Uterus (tissue), 4 donors: Measurements from ENCODE around the gene UNKL. TPM values are rescaled to one million over a fixed set of nuclear protein-coding genes. Genes with fewer than 3 reads are reported as not detected.

ENCODE experiments used
- DNase-seq, 2 donors: peaks; one replicate each; pipeline ENCODE4 v3.0.0-alpha.2; 2019 to 2020
- H3K27ac ChIP-seq, 2 donors: fragments of 200-600 bp; sonication (generic); 1 replicate in 1 of 2; 2 replicates in 1 of 2; pipeline ENCODE4 v1.5.1; 2016 to 2018
- H3K27me3 ChIP-seq, 2 donors: fragments of 200-600 bp; sonication (generic); one replicate each; pipeline ENCODE4 v1.5.1; 2018 to 2019; ENCODE audit warnings: control low read depth in 1 of 2
- H3K36me3 ChIP-seq, 2 donors: fragments of 200-600 bp; sonication (generic); one replicate each; pipeline ENCODE4 v1.5.1; 2019; ENCODE audit warnings: control low read depth in 1 of 2
- H3K4me1 ChIP-seq, 2 donors: fragments of 200-600 bp; sonication (generic); one replicate each; pipeline ENCODE4 v1.5.1; 2018 to 2019; ENCODE audit warnings: control low read depth in 1 of 2
- H3K4me3 ChIP-seq, 2 donors: fragments of 200-600 bp; sonication (generic); 1 replicate in 1 of 2; 2 replicates in 1 of 2; pipeline ENCODE4 v1.5.1; 2018 to 2019; ENCODE audit warnings: mild to moderate bottlenecking in 1 of 2
- H3K9me3 ChIP-seq, 2 donors: fragments of 200-600 bp; sonication (generic); one replicate each; pipeline ENCODE4 v1.5.1; 2019; ENCODE audit warnings: control low read depth in 1 of 2
- CTCF ChIP-seq, 4 experiments: fragments of 200-600 bp in 2 of 4; fragments of 450-650 bp in 2 of 4; sonication (generic) in 2 of 4; IDR thresholded peaks; one replicate each; pipeline ENCODE4 v1.5.1; 2016 to 2019; ENCODE audit warnings: antibody characterized with exemption in 4 of 4, mild to moderate bottlenecking in 2 of 4, moderate library complexity in 1 of 4
- POLR2A ChIP-seq, 2 donors: fragments of 450-650 bp; IDR thresholded peaks; one replicate each; pipeline ENCODE4 v1.6.1; 2016; ENCODE audit warnings: antibody characterized with exemption in 2 of 2, mild to moderate bottlenecking in 1 of 2, moderate library complexity in 1 of 2
- intact Hi-C: fragments of 100-400 bp; cut with DNase I; formaldehyde crosslinking; loops from one replicate; pipeline ENCODE4 v1.15.1; 2023; ENCODE audit warnings: low total_unique reads
- total RNA-seq, 4 donors: library from RNA; depleted of rRNA in 3 of 4; stranded (reverse); fragments of >200 nt in 3 of 4; gene quantifications; one replicate each; pipeline versions ENCODE4 v1.1.0 to v1.2.4, GENCODE V29; 2014 to 2023
- donor health status: DM: yes; HTN: yes; CAD: no.

UNKL gene
- total RNA-seq, 4 donors from 2014 or later, result 13.5 to 63.3 (median 27.6) TPM

- TF ChIP-seq CTCF (IDR thresholded peaks at IDR 0.05) (no peak), POLR2A (IDR thresholded peaks at IDR 0.05) (no peak)
- DNase-seq, result no peak
- no peak overlapping the region for H3K4me3 ChIP-seq
Observed at GRCh38 chr16:1434644-1435592, 20.4 kb upstream of the UNKL start.

GRCh38 chr16:1433756-1434155 lies 19.3 kb upstream of the UNKL start:
- no peaks in the 10 kb centered on the region for H3K27me3 ChIP-seq
- DNase-seq, result no peak
- no peaks in the 10 kb centered on the region for H3K36me3 ChIP-seq
- no peaks in the 10 kb centered on the region for H3K9me3 ChIP-seq
- H3K4me1 ChIP-seq, result no peaks in the 10 kb centered on the region
- H3K27ac ChIP-seq, result no peak overlapping the region
- intact Hi-C loops, result no loop called here
- TF ChIP-seq POLR2A (IDR thresholded peaks at IDR 0.05), result no peak
- no peak for TF ChIP-seq CTCF (IDR thresholded peaks at IDR 0.05)
- no peak overlapping the region for H3K4me3 ChIP-seq

More at GRCh38 chr16:1434644-1435592, 20.4 kb upstream of the UNKL start:
- Histone ChIP-seq H3K27me3 (no peaks in the 10 kb centered on the region), H3K4me1 (no peaks in the 10 kb centered on the region), H3K36me3 (no peaks in the 10 kb centered on the region), H3K9me3 (no peaks in the 10 kb centered on the region), H3K27ac (no peak overlapping the region)
- intact Hi-C loops, result no loop called here

- no peak for DNase-seq
- no peaks in the 10 kb centered on the region for H3K27me3 ChIP-seq
- no peaks in the 10 kb centered on the region for H3K9me3 ChIP-seq
- H3K27ac ChIP-seq, result no peak overlapping the region
- no peaks in the 10 kb centered on the region for H3K4me1 ChIP-seq
- no peaks in the 10 kb centered on the region for H3K36me3 ChIP-seq
- TF ChIP-seq POLR2A (IDR thresholded peaks at IDR 0.05) (no peak), CTCF (IDR thresholded peaks at IDR 0.05) (no peak)
- no peak overlapping the region for H3K4me3 ChIP-seq
- intact Hi-C loops, result no loop called here
Observed at GRCh38 chr16:1433263-1433560, 18.7 kb upstream of the UNKL start.

GRCh38 chr16:1432388-1433262 lies 18.1 kb upstream of the UNKL start:
- intact Hi-C loops, result no loop called here
- H3K4me3 ChIP-seq, result no peak overlapping the region
- DNase-seq, result no peak

More at GRCh38 chr16:1432388-1433262, 18.1 kb upstream of the UNKL start:
- TF ChIP-seq POLR2A (IDR thresholded peaks at IDR 0.05), result no peak
- no peak for TF ChIP-seq CTCF (IDR thresholded peaks at IDR 0.05)
- Histone ChIP-seq H3K36me3 (no peaks in the 10 kb centered on the region), H3K4me1 (no peaks in the 10 kb centered on the region), H3K27me3 (no peaks in the 10 kb centered on the region), H3K27ac (no peak overlapping the region), H3K9me3 (no peaks in the 10 kb centered on the region)
